ENCODE results near the gene OR1S1.
"Not testable (repeated sequence)": the region's sequence is repeated elsewhere in the genome, so short reads cannot be mapped to it uniquely, and the experiment has no call there.

The OR1S1 gene

GRCh38 chr11:58212420-58212819 is at the start of gene OR1S1:
Gene OR1S1, plus strand, starts transcription at chr11:58212720.
- DNase-seq, result not testable (repeated sequence)

DNA sequence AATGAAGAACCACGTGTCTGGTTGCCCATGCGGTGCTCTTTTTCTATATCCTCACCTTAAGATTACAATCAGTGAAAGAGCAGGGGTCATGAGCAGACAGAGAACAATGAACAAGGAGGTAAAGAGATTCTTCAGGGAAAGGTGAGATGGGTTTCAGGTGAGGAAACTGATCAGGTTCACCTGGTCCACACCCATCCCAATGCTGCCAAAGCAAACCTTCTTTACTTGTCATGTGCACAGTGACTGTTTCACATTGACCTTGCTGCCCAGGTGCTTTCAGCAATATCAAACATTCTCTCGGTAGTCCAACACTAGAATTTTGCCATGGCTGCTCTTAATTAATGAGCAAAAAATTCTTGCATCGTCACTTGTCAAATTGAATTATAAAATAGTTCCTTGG is 48.1 kb upstream of the OR1S1 start:
- no peak for DNase-seq

DNA sequence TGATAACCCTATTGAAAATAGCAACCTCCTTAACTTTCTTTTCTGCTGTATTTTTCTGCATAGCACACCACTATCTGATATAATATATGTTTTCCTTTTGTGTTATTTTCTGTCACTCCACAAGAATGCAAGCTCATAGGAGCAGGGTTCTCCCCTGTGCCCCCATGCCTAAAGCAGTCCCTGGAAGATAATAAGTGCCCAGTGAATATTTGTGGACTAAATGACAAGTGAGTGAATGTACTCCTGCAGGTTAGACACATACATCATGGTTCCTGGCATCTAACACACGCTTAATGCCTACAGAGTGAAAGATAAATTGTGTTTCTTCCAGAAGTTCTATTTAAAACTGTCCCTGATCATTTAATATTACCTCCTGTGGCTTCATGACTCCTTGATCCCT is 47.5 kb upstream of the OR1S1 start:
- DNase-seq, result no peak

DNA sequence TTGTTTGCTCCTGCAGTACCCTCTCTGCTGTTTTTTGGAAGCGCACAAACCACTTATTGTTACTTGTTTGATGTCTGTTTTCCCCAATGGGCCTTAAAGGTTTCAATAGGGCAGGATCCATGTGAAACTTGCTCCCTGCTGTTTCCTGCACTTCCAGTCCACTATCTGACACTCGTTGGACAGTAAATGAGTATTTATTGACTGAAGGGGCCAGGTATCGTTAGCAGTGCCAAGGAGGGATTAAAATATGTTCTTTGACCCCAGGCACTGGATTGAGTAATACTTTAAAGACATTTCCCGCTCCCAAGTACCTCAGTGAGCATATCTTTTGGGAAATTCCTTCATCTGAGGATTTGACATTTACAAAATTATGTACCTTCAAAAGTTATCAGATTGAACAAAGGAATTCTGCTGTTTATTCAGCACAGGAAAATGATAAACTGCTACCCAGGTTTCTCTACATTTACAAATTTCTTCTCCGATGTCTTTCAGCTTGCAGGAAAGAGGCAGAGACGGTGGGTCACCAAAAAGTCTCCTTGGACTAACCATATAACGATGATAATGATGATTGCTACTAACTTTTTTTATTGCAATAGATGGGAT is 46.9 kb upstream of the OR1S1 start:
- no peak for DNase-seq

DNA sequence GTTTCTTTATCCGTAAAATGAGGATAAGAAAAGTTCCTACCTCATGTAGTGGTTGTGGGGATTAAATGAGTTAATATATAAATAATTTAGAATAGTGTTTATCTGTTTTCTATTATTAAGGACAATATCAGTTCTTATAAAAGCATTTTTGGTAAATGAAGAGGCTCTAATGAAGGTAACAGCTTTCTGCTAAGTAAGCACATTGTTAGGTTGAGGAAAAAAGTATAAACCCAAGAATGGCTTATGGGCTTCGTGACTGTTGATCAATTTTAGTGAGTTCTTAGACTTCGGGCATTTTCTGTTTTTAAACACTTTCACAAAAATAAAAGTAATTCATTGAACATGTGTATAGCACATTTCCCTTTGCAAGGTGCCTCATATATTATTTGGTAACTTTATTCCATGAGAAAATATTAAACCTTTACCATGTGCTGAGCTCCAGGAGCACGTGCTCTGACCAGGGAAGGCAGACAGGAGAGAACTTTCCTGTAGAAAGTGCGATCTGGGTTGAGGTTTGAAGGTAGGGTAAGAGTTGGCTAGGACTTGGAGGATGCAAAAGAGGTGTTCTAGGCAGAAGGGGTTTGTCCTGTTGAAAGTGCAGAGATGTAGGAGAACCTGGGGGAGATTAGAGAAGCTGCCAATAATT is 35.0 kb upstream of the OR1S1 start:
- no peak for DNase-seq

DNA sequence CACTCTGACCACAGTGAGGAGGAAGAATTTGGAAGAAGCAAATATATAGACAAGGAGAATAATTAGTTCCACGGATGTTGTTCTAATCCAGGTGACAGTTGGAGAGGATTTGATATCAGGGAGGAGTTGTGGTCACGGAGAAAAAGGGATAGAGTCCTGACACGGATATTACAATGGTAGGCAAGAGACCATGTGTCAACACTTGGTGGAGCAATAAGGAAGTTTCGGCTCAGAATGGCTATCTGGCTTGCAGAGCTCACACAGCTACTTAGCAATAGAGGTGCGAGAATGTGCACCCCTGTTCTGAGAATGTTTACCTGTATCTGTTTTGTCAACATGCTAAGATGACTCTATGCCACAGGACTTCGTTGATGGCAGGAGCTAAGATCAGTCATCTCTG is 34.1 kb upstream of the OR1S1 start:
- DNase-seq, result no peak

DNA sequence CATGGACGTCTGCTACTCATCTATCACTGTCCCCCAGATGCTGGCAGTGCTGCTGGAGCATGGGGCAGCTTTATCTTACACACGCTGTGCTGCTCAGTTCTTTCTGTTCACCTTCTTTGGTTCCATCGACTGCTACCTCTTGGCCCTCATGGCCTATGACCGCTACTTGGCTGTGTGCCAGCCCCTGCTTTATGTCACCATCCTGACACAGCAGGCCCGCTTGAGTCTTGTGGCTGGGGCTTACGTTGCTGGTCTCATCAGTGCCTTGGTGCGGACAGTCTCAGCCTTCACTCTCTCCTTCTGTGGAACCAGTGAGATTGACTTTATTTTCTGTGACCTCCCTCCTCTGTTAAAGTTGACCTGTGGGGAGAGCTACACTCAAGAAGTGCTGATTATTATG is 32.9 kb upstream of the OR1S1 start:
- DNase-seq, result no peak

DNA sequence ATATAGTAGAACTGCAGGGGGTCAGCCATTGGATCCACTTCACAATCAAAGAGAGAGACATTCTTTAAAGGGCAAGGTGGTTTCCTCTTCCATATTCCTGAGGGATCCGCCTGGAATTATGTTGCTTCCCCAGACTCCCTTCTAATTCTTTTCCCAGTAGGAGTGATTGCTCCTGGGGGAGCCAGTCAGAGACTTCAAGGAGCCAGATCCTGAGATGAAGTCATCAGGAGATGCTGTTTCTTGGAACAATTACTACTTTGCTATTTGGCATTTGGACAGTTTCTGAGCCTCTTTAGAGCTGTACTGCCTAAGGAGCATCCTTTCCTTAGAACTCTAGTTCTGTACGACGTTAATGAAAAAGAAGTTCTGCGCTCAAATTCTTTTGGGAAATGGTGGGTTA is 25.6 kb upstream of the OR1S1 start:
- DNase-seq, result no peak

DNA sequence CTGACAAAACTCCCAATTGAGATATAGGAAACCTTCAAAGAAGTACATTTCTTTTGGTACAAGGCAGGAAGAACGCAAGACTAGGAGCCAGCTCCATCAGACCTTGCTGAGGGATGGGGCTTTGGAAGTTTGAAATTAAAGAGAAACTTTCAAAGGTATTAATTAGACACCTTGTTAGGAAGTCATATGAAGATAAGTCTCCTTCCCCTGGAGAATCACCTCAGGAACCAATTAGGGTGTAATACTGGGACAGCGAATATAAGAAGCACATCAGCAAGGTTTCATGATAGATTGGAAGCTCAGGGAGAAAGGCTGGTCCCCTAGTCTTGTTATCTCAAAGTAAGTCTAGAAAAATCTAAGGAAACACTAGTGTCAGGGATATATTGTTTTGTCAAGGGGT is 23.8 kb upstream of the OR1S1 start, which contains the start of gene OR9Q2:
Gene OR9Q2 (plus strand): TSS at position 301 of the 400 bp plus-strand sequence. CDS start 1,421 bp downstream, outside the sequence.
- no peak for DNase-seq

GRCh38 chr11:58192229-58192628 is 20.3 kb upstream of the OR1S1 start:
- DNase-seq, result no peak

DNA sequence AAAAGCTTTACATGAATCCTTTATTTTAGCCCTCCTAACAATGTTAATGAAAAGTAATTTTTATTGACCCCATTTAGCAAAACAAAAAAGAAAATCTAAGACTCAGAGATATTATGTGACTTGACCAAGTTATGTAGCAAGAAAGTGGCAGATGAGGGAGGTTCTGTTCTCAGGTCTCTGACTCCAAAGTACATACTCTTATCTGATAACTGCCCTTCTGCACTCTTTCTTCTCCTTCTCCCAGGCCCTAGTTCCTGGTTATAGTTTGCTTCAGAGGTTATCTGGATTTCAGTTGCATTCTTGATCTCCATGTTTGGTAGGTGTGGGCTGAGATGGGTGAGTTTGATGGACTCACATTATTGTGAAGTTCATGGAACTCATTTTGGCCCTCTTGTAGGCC is 19.1 kb upstream of the OR1S1 start:
- DNase-seq, result no peak

GRCh38 chr11:58195939-58196338 is 16.6 kb upstream of the OR1S1 start:
- no peak for DNase-seq

DNA sequence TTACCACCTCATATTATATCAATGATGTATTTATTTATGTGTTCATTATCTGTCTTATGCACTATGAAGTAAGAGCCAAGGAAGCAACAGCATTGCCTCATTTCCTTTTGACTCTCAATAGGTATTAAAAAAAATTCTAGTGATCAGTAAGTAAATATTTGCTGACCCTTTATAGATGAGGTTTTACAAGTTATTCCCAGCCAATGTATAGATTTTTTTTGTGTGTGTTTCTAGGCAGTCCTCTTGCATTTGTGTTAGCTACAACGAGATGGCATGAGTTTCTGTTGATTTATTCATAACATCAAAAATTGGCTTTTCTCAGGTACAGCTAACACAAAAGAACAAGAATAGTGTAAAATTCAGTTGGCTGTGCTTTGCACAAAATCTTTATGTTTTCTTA is 13.2 kb upstream of the OR1S1 start:
- no peak for DNase-seq

DNA sequence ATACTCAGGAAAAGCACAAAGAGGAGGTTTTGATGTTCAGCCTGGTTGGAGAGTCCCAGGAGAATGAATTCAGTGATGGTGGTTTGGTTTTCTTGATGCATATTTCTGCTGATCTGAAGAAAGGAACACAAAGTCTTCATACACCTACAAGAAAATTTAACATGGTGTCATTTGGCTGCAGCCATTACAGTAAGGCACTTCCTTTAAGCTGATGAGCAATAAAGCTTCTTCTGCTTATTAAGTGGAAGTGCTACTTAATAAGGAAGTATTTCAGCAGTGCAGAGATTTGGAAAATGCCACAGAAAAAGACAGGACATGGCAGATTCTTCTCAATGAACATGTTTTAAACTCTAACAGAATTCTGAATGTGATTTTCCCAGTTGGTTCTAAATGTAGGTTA is 8.5 kb upstream of the OR1S1 start, which contains the start of gene OR1S2:
Gene OR1S2 (minus strand): TSS at position 101 of the 400 bp plus-strand sequence. CDS start 0 bp downstream, at position 101.
- DNase-seq, result no peak

GRCh38 chr11:58216476-58216875 is 4.0 kb downstream of the OR1S1 start:
- DNase-seq, result no peak

DNA sequence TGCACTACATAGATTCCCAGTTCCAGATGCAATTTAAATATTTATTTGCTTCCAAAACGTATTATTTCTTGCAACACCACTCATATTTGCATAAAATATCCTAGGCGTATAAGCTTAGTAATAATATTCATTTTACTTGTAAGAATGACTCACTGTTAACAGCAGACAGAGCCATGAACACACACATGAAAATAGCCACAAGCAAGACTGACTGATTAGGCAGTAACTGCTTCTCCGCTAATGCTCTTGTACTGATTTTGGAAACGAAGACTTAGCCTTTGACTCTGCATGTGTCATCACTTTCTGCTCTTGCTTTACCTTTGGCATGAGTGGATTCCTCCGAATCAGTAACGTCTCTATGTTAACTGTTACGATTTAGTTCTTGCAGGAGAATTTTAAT is 10.2 kb downstream of the OR1S1 start:
- no peak for DNase-seq

DNA sequence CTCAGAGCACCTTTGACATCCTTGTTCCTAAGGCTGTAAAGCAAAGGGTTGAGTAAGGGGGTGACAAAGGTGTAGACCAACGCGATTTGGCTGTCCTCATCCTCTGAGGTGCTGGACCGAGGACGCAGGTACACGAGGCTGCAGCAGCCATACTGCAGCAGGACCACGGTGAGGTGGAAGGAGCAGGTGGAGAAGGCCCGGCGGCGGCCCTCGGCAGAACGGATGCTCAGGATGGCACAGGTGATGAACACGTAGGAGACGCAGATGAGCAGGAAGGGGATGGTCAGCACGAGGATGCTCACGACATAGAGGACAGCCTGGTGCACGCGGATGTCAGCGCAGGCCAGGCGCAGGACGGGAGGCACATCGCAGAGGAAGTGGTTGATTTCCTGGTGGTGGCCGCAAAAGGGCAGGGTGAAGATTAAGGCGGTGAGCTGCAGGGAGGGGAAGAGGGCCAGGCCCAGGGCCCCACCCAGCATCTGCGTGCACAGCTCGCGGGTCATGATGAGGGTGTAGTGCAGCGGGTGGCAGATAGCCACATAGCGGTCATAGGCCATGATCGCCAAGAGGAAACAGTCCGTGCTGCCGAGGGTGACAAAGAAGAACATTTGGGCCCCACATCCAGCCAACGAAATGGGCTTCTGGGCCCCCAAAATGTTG is 15.6 kb downstream of the OR1S1 start:
- DNase-seq, result no peak

- DNase-seq, result no peak
These were observed 31.4 kb downstream of the OR1S1 start for GRCh38 chr11:58243954-58244353.

DNA sequence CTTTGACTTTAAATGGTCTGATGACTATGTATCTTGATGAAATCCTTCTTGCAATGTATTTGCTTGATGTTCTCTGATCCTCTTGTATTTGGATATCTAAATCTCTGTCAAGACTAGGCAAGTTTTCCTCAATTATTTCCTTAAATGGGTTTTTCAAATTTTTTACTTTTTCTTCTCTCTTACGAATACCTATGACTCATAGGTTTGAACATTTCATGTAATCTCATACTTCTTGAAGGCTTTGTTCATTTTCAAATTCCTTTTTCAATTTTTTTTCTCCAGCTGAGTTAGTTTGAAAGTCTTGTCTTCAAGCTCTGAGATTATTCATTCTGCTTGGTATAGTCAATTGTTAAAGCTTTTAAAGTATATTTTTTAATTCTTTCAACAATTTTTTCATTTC is 42.4 kb downstream of the OR1S1 start:
- DNase-seq, result no peak

GRCh38 chr11:58259983-58260382 is 47.5 kb downstream of the OR1S1 start:
- no peak for DNase-seq
